ENCODE results near the gene RGS3.

The RGS3 gene

DNA sequence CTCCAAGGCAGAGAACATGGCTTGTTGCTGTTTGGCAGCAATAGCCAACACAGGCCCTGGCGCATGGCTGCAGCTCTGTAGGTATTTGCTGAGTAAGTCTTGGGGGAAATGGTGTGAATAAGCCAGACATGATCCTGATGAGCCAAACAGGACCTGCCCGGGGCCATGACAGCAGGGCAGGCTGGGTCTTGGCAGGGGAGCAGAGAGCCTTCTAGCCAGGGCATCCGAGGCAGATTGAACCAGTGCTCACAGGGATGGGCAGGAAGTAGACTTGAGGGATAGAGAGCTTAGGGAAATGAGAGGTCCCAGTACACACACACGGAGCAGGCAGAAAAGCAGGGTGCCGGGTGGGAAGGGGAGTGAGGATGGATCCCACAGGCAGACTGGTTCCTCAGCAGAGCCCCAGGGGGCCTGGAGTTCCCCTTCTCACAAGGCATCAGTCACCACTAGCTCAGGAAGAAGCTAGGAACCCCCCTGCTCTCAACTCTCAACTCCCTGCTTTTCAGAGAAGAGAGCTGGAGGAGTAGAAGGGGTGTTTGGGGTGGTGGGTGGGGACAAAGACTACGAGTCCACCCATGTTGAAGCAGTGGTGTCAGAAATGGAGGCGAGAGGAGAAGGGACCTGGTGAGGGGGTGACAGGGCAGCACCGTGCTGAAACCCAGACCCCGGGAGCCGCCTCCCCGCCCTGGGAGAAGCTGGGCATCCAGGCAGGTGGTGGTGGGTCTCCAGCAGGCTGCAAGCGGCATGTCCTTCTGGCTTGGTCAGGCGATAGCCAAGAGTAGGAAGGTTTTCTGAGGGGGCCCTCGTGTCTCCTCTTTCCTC lies 111.1 kb downstream of the RGS3 start:
- peak; percentile 15 for DNase-seq

- peak; percentile 6 for DNase-seq
Observed at GRCh38 chr9:113577525-113578261, 114.2 kb downstream of the RGS3 start.

DNA sequence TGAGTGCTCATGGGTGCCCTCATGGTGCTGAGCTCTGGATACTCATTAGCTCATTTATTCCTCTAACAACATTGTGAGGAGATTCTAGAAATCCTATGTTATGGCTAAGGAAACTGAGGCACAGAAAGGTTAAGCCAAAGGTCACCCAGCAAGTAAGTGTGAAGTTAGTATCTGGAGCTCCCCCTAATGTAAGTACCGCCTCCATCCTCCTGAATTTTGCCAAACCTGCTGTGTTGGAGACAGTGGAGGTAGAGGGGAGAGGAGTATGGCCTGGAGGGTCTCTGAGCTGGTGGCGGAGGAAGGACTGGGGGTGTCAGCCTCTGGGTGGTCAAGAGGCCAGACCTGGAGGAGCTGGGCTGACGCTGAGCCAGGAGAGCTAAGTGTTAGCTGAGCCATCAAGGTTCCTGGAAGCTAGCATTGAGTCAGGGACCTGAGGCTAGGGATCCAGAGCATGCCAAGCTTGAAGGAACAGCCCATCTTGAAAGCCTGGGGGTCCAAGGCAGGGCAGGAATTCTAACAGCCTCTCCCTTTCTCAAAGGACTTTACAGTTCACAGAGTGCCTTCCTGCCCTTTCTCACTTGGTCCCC lies 114.8 kb downstream of the RGS3 start:
- DNase-seq = no peak

DNA sequence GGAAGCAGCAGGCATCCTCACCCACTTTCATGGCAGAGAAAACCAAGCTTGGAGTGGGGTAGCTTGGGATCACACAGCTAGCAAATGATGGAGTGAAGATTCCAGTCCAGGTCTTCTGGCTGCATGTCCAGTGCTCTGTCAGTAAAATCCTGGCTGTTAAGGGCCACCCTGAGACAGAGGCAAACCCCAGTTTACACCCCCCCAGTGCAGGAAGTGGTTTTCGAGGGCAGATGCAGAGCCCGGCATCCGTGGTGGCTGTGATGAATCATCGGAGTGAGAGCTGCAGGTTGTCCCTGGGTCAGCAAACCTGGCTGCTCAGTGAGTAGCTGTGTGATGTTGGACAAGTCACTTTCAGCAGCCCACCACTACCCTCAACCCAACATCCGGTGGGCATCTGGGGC lies 115.4 kb downstream of the RGS3 start:
- peak; percentile 84 for DNase-seq

DNA sequence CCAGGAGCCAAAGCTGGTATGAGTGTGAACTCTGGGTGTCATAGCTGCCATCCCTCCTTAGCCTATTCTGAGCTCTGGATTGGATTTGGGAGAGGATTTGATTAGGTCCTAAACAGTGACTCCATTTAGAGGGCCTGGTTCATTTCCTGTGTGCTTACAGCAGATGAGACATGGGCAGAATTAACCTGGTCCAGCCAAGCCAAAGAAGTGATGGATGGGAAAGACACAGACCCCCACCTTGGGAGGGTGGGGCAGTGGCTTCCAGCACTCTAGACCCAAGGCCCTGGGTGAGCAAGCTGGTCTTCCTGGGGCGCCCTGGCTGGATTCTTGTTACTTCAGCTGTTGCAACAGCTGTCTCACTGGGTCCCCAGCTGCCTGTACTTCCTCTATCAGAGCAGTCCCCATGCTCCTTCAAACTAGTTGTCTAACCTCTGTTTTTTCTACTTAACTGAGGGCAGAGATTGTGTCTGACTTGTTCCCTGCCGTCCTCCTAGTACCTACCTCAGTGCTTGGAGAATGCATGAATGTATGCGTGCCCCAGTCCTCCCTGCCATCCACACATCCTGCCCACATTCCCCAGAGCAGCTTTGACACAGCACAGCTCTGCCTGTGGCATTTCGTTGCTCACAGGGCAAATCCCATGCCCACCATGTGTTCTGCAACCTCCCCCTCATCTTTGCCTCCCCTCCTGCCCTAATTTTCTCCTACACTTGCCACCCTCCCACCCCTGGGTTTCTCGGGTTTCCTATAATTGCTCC lies 115.9 kb downstream of the RGS3 start:
- DNase-seq = peak; percentile 56

- DNase-seq = peak; percentile 80
Observed at GRCh38 chr9:113580041-113580953, 116.8 kb downstream of the RGS3 start.

DNA sequence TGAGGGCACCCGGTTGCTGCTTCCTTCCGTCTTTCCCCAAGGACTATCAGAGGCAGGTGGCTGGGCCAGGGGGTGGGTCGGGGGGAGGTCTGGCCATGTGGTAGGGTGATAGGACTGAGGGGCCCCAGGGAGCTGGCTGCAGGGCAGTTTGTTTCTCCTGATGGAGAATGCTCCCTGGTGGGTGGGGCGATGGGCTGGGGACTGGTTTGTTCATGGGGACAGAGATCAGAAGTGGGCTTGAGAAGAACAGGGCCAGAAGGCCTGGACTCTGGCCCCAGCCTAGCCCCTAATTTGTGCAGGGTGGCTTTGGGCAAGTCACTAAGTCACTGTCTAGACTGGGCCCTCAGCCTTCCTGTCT lies 117.4 kb downstream of the RGS3 start:
- DNase-seq = no peak

DNA sequence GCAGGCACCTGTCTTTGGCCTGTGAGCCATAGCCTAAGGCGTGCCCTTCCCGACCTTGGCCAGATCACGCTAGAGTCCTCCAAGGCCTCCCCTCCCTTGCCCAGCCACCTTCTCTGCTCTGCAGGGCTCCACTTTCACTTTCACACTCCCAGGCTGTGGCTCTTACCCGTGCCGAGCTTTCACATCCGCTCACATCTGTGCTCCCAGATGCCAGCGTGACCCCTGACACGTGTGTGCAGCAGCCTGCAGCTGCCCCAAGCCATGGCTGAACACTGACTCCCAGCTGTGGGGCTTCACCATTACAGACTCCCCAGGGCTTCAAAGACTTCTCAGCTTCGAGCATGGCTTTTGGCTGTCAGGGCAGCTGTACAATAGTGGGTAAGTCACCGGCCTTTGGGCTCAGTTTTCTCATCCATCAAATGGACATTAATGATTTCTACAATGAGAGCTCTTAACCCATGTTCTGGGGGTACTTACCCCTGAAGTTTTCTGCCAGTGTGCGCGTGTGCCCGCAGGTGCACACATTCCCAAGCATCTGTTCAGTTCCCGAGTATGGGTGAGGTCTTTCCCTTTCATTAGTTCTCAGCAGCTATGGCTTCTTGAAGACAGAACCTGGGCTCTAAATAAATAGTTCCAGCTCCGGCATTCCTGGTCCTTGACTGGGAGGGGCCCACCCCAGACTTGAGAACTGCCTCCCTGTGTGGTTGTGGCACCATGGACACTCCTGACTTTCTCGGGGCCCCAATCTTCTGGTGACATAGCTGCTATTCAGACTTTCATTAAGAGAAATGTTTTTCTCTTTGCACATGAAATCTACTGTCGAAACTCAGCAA lies 118.6 kb downstream of the RGS3 start:
- DNase-seq = peak; percentile 86

GRCh38 chr9:113582698-113583200 lies 119.2 kb downstream of the RGS3 start:
- DNase-seq = no peak

- DNase-seq = no peak
Observed at GRCh38 chr9:113583511-113584427, 120.2 kb downstream of the RGS3 start.

DNA sequence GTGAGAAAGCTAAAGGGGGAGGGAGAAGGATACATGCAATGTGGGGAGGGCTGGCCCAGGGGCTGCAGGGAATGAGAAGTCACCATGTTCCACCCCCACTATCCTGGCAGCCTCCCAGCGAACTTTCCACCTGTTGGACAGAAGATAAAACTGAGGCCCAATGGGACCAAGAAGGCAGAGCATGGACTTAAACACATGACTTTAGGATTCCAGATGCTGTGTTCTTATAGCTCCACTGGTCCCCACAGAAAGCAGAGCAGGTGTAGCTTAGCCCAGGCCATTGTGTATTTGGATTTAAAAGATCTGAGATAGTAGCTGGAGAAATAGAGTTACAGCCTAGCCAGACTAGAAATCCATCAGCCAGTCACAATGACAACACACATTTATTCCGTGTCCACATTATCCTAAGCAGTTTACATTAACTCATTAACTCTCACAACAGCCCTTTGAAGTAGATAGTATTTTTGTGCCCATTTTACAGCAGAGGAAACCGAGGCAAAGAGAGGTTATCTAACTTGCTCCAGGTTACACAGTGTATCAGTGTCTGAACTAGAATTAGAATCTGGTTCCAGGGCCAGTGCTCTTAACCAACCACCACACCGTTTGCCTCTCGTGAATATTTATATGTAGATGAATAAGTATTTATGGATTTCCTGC lies 121.0 kb downstream of the RGS3 start:
- no peak for DNase-seq

DNA sequence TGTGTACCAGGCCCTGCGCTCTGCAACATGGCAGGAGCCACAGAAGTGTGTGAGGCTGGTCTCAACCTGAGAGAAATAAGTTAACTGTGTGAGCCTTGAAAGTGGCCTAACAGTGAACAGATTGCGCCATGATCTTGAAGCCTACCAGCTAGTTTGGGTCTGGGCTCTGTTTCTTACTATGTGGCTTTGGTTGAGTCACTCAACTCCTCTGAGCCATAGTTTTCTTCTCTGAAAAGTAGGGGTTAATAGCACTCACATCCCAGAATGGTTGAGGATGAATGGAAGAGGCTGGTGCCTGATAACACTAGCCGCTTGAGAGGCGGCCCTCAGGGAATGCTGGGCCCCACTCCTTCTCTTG lies 121.5 kb downstream of the RGS3 start:
- no peak for DNase-seq

- DNase-seq = no peak
Observed at GRCh38 chr9:113585555-113585954, 122.0 kb downstream of the RGS3 start.

- no peak for DNase-seq
Observed at GRCh38 chr9:113587471-113588031, 124.0 kb downstream of the RGS3 start.

GRCh38 chr9:113588242-113588810 lies 124.8 kb downstream of the RGS3 start:
- no peak for DNase-seq

GRCh38 chr9:113588936-113589335 lies 125.4 kb downstream of the RGS3 start:
- no peak for DNase-seq

DNA sequence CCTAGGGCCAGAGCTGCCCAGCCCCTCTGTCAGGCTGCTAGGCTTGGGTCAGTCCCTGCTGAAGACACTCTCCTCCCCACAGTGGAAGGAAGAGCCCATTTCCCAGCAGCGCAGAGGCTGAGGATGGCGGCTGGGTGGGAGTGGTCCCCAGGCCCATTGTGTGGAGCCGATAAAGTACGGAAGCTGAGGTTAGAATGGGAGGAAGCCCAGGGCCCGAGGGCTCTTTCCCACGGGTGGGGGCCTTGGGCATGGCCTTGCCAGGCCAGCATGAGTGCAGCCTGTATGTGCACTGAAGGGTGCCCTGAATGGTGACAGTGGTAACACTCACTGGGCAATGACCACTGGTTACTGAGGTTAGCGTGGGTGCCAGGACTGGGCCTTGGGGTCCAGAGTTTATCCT lies 125.9 kb downstream of the RGS3 start:
- DNase-seq = no peak

GRCh38 chr9:113589890-113590289 lies 126.4 kb downstream of the RGS3 start:
- DNase-seq = peak; percentile 53

DNA sequence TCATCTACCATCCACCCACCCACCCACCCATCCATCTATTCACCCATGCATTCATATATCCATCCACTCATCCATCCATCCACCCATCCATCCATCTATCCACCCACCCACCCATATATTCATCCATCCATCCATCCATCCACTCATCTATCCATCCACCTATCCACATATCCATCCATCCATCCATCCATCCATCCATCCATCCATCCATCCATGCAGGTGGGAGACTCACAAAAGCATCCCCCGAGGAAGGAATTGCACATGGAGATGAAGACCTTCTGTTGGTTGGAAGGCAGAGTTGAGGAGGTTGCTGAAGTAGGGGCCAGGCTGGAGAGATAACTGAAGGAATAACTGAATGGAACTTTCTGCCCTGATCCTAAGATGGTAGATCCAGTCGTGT lies 126.9 kb downstream of the RGS3 start:
- DNase-seq = no peak
